GM19438 (cell line): ENCODE data around the gene RHBDL1.
"Not testable (repeated sequence)": the region's sequence is repeated elsewhere in the genome, so short reads cannot be mapped to it uniquely, and the experiment has no call there.

ENCODE experiments used
- ATAC-seq: cut with Tn5 transposase; IDR thresholded peaks from one replicate; pipeline ENCODE4 v1.9.1; 2021; ENCODE audit warnings: low read depth; ENCODE audit not compliant: unreplicated experiment

Gene RHBDL1

GRCh38 chr16:704047-704446 lies 28.6 kb downstream of the RHBDL1 start:
- no peak for ATAC-seq

DNA sequence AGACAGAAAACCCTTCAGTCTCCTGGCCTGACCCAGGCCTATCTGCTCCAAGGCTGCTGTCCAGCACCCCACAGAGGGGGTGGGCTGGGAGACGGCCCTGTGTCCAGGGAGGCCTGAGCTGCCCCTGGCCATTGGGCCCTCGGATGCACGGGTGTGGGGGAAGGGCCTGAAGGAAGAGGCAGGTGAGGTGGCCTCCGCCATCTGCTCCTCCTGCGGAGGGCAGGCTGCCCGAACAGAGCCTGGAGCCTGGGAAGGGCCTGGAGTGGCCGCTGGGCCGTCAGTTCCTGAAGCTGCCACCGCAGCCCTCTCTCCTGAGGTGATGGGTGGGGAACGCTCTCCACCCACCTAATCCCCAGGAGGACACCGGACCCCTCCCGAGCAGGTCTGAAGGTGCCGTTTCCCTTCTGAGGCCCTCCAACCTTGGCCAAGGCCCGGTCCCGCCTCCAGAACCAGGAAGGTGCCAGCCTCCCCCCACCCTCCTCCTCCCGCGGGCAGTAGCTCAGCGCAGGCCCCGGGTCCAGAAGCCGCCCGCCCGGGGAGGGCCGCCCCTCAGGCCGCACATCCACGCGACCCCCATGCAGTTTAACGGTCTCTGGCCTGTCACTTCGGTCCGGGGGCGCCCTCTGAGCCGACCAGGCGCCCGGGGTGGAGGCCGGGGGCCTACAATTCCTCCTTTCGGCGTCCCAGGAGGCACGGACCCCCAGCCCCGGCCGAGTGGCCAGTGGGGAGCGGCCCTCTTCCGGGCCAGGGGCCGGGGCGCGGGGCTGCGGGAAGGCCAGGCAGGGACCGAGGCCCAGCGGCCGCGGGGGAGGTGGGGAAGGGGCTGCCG lies 29.3 kb downstream of the RHBDL1 start:
- no peak for ATAC-seq

- no peak for ATAC-seq
Measured at GRCh38 chr16:705431-706188, 30.1 kb downstream of the RHBDL1 start, which contains the start of gene FBXL16. FBXL16 (minus strand) TSS chr16:705801; CDS start chr16:697405, 8,396 bp downstream.

DNA sequence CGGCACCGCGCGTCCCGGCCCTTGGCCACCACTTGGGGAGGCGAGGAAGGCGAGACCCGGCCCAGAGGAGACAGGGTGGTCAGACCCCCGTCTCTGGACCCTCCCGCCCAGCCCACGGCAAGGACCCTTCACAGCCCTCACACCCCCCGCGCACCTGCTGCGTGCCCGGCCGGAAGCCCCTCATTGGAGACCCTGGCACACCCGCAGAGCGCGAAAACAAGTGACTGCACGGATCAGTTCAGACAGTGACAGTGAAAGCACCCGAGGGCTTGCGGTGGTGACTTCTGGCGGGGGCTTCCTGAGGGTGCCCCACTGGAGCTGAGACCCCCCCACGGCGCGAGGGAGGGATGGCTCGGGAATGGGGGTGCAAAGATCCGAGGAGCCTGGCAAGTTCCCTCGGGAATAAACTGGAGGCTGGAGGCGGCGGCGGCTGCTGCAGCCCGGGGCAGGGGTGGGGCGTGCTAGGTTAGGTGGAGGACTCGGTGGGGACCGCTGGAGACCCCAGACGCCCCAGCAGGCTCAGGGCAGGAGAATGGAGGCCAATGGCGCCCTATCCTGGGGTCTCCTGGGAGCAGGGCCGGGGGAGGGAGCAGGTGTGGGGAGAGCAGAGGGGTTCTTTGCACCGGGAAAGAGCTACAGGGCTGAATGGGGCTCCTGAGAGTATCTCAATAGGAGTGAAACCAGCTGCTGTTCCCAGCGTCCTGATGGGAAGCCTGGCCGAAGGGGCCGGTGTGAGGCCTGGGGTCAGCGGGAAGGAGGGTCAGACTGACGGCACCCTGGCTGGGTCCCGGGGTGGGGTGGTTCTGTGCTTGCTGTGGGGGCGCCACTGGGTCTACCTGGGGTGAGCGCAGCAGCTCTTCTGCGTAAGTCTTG lies 31.0 kb downstream of the RHBDL1 start:
- no peak for ATAC-seq

DNA sequence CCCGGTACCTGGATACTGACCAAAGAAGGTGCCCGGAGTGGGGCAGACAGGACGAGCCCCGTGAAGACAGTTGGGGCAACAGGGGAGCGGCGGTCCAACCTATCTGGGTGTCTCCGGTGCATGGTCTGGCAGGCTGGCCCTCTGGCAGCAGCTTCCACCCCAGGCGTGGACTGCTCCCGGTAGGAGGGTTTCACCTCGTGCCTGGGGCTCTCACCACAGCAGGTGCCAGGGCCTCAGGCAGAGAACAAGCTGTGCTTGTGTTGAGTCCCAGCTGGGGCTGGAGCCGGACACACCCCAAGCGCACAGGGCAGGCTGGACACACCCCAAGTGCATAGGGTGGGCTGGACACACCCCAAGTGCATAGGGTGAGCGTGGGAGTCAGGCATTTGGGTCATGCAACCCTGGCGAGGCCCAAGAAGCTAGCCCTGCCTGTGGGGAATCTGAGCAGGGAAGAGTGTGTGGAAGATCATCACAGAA lies 31.6 kb downstream of the RHBDL1 start:
- ATAC-seq, result no peak

- no peak for ATAC-seq
Measured at GRCh38 chr16:708019-708418, 32.5 kb downstream of the RHBDL1 start.

- ATAC-seq, result no peak
Measured at GRCh38 chr16:708959-709358, 33.5 kb downstream of the RHBDL1 start.

- no peak for ATAC-seq
Measured at GRCh38 chr16:709566-710499, 34.4 kb downstream of the RHBDL1 start.

DNA sequence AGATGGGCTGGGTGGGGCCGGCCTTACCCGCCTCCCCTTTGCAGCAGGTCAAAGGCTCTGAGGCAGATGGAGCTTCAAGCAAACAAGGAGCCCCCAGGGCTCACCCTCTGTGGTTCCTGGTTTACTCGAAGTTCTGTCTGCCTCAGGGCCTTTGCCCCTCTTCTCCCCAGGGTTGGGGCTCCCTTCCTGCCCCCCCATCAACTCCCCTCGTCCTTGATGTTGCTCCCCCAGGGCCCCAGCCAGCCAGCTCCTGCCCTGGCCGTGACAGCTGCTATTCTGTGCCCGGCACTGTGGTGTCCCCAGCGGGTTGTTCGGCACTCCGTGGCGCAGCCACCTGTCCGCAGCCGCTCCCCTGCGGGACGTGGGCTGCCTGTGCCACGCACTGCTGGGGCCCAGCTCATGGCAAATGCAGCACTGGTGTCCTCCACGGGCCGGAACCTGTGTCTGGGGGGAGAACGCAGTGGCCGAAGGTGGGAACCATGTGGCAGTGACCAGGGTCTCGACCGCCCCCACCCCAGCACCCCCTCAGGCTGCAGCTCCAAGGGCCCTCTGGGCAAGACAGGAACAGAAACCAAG lies 35.1 kb downstream of the RHBDL1 start:
- no peak for ATAC-seq

DNA sequence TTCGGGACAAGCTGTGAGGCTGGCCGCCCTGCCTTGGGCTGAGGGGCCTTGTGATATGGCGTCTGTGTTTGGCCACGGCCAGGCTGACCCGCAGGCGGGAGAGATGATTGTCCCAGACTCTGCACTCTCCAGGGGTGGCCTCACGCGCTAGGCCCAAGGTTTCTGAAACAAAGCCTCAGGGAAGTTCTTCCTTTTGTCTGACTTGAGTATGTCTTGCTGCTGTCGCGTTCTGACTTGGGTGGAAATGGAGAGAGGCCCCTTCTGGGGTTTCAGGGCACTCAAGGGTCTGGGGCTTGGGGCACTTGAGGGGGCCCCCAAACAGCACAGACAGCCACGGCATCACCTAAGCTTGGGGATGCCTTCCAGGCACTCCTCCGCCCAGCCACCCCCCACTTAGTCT lies 35.6 kb downstream of the RHBDL1 start:
- no peak for ATAC-seq

- no peak for ATAC-seq
Measured at GRCh38 chr16:711548-712320, 36.3 kb downstream of the RHBDL1 start.

GRCh38 chr16:712740-713250 lies 37.3 kb downstream of the RHBDL1 start:
- ATAC-seq, result not testable (repeated sequence)

GRCh38 chr16:714079-714478 lies 38.6 kb downstream of the RHBDL1 start:
- ATAC-seq, result no peak

DNA sequence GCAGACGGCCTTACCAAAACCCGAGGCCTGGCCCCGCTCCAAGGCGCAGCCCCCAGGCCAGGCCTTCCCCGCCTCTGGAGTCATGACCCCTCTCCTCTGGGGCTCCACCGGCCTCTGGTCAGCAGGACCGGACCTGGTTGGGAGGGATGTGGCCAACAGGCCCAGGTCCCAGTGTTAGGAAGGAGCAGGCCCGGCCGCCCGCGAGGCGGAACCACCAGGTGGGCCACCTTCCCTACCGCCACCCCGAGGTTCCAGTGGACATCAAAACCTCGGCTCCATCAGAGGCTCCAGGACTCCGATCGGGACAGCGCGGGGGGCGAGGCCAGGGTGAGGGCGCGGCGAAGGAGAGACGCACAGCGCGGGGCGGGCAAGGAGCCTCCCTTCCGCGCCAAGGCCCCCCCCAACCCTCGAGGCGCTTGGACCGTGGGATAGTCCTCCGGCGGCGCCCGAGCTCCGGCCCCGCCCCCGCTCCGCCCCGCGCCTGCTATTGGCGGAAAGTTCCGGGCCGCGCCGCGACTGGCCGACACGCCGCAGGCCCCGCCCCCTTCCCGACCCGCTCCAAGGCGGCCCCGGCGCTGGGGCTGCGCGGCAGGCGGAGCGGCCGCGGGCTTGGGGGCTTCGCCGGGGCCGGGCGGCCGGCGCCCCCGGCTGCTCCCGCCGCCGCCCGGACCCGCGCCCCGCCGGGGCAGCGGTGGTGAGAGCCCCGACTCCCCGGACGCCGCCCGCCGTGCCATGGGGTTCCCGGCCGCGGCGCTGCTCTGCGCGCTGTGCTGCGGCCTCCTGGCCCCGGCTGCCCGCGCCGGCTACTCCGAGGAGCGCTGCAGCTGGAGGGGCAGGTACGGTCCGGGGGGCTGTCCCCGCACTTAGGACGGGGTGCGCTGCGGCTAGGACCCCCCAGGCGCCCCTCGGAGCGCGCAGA lies 39.3 kb downstream of the RHBDL1 start, which contains the start of gene METRN:
Gene METRN, plus strand, starts transcription at position 561 of the 919 bp plus-strand sequence. Its CDS starts 172 bp downstream, at position 733.
- peak; percentile 64 for ATAC-seq

GRCh38 chr16:715477-716199 lies 40.2 kb downstream of the RHBDL1 start:
- ATAC-seq, result no peak

- ATAC-seq, result no peak
Measured at GRCh38 chr16:716200-716568, 40.7 kb downstream of the RHBDL1 start.
